H1 (cell line): ENCODE measurements around the gene INPP4B. TPM values are rescaled to one million over a fixed set of nuclear protein-coding genes. Genes with fewer than 3 reads are reported as not detected.

ENCODE experiments used
- CTCF ChIA-PET: fragments of 300-600 bp; sonication (Branson Sonifier 250); formaldehyde crosslinking; loops from one replicate; lab custom pipeline; 2021; ENCODE audit not compliant: partially characterized antibody; lab: Charles Lee
- POLR2A ChIA-PET: fragments of 300-600 bp; sonication (Branson Sonifier 250); formaldehyde crosslinking; loops from one replicate; lab custom pipeline; 2021; ENCODE audit warnings: inconsistent platforms; ENCODE audit not compliant: partially characterized antibody; lab: Charles Lee
- DNase-seq, 2 experiments: peaks; one replicate each; pipeline versions ENCODE4 v3.0.0 to v3.0.0-alpha.2; 2010 to 2022; ENCODE audit warnings: low spot score in 2 of 2, low read depth in 1 of 2, mixed read lengths in 1 of 2
- FAIRE-seq: peaks from 2 replicates; lab custom pipeline; 2011; peaks lifted over from hg19 to GRCh38; lab: Jason Lieb, UNC
- H2AFZ ChIP-seq: 2 replicates; pipeline ENCODE4 v1.8.1; 2012; ENCODE audit warnings: low read length, inconsistent platforms
- H2AK5ac ChIP-seq: 2 replicates; pipeline ENCODE4 v1.6.1; 2013; ENCODE audit warnings: low read depth, low read length
- H2BK120ac ChIP-seq: replicated peaks from 2 replicates; pipeline ENCODE3; 2013; ENCODE audit warnings: low read depth, low read length, inconsistent platforms
- H2BK12ac ChIP-seq: 2 replicates; pipeline ENCODE4 v1.6.1; 2013; ENCODE audit warnings: low read depth, low read length
- H2BK15ac ChIP-seq: 2 replicates; pipeline ENCODE4 v1.6.1; 2013; ENCODE audit warnings: low read length
- H2BK20ac ChIP-seq: 2 replicates; pipeline ENCODE4 v1.6.1; 2013; ENCODE audit warnings: low read length
- H2BK5ac ChIP-seq: 2 replicates; pipeline ENCODE4 v1.6.1; 2013; ENCODE audit warnings: low read depth, low read length
- H3K14ac ChIP-seq: 2 replicates; pipeline ENCODE4 v1.6.1; 2013; ENCODE audit warnings: inconsistent platforms; ENCODE audit not compliant: insufficient read length
- H3K18ac ChIP-seq: 2 replicates; pipeline ENCODE4 v1.6.1; 2013; ENCODE audit warnings: low read length; ENCODE audit errors: extremely low read depth
- H3K23ac ChIP-seq: 2 replicates; pipeline ENCODE4 v1.6.1; 2013; ENCODE audit warnings: inconsistent platforms; ENCODE audit not compliant: insufficient read length
- H3K23me2 ChIP-seq: 2 replicates; pipeline ENCODE4 v1.6.1; 2013; ENCODE audit warnings: low read depth, low read length
- H3K27ac ChIP-seq: 2 replicates; pipeline ENCODE4 v1.6.1; 2011; ENCODE audit warnings: low read depth, low read length, inconsistent platforms
- H3K27me3 ChIP-seq, 4 experiments: replicated peaks in 1 of 4; 1 replicate in 1 of 4; 2 replicates in 3 of 4; pipeline versions ENCODE4 v1.6.1 to v1.8.1; 2011 to 2013; ENCODE audit warnings: low read length in 3 of 4, mild to moderate bottlenecking in 3 of 4, inconsistent platforms in 2 of 4, mixed read lengths in 2 of 4, moderate library complexity in 1 of 4; ENCODE audit not compliant: control insufficient read depth in 3 of 4, insufficient read depth in 3 of 4; ENCODE audit errors: extremely low read depth in 1 of 4
- H3K36me3 ChIP-seq, 4 experiments: 2 replicates each; pipeline versions ENCODE4 v1.6.1 to v1.8.1; 2011 to 2013; ENCODE audit warnings: mild to moderate bottlenecking in 4 of 4, low read length in 3 of 4, moderate library complexity in 2 of 4, control low read depth in 1 of 4, inconsistent platforms in 1 of 4; ENCODE audit not compliant: insufficient read depth in 4 of 4, control insufficient read depth in 2 of 4
- H3K4ac ChIP-seq: replicated peaks from 2 replicates; pipeline ENCODE3; 2013; ENCODE audit warnings: low read length, low read depth, mixed read lengths, inconsistent platforms; ENCODE audit not compliant: insufficient read length
- H3K4me1 ChIP-seq, 4 experiments: replicated peaks in 1 of 4; 1 replicate in 1 of 4; 2 replicates in 3 of 4; pipeline versions ENCODE4 v1.6.1 to v1.8.1; 2011 to 2013; ENCODE audit warnings: low read length in 3 of 4, inconsistent platforms in 2 of 4, mixed read lengths in 1 of 4; ENCODE audit not compliant: insufficient read depth in 4 of 4, control insufficient read depth in 3 of 4
- H3K4me2 ChIP-seq, 2 experiments: 2 replicates each; pipeline versions ENCODE4 v1.6.1 to v1.8.1; 2011 to 2013; ENCODE audit warnings: low read depth in 2 of 2, low read length in 2 of 2, control low read depth in 1 of 2, inconsistent platforms in 1 of 2, mild to moderate bottlenecking in 1 of 2; ENCODE audit not compliant: insufficient read depth in 1 of 2
- H3K4me3 ChIP-seq, 4 experiments: fragments of 200-600, 300-600 bp in 1 of 4; sonication (generic), shearing (Covaris generic), sonication (Bioruptor Twin) in 1 of 4; 2 replicates each; pipeline versions ENCODE4 v1.5.1 to v1.8.1; 2011 to 2016; ENCODE audit warnings: low read length in 4 of 4, low read depth in 3 of 4, control low read depth in 2 of 4, inconsistent platforms in 2 of 4, mild to moderate bottlenecking in 2 of 4, mixed read lengths in 1 of 4, moderate library complexity in 1 of 4; ENCODE audit not compliant: insufficient read depth in 2 of 4; ENCODE audit errors: extremely low read depth in 1 of 4
- H3K56ac ChIP-seq: replicated peaks from 2 replicates; pipeline ENCODE3; 2013; ENCODE audit warnings: low read depth, mild to moderate bottlenecking, mixed read lengths, low read length, inconsistent platforms; ENCODE audit not compliant: insufficient read length
- H3K79me1 ChIP-seq: 2 replicates; pipeline ENCODE4 v1.6.1; 2013; ENCODE audit warnings: low read depth, low read length, control low read depth
- H3K79me2 ChIP-seq, 2 experiments: 2 replicates each; pipeline versions ENCODE4 v1.6.1 to v1.8.1; 2012 to 2013; ENCODE audit warnings: low read length in 2 of 2, mild to moderate bottlenecking in 2 of 2, inconsistent platforms in 1 of 2; ENCODE audit not compliant: insufficient read depth in 2 of 2, control insufficient read depth in 1 of 2
- H3K9ac ChIP-seq, 4 experiments: replicated peaks in 1 of 4; 1 replicate in 1 of 4; 2 replicates in 3 of 4; pipeline versions ENCODE4 v1.6.1 to v1.8.1; 2011 to 2013; ENCODE audit warnings: low read depth in 3 of 4, low read length in 3 of 4, control low read depth in 2 of 4, mild to moderate bottlenecking in 2 of 4, moderate library complexity in 2 of 4, inconsistent platforms in 1 of 4; ENCODE audit errors: extremely low read depth in 1 of 4
- H3K9me3 ChIP-seq, 2 experiments: 2 replicates each; pipeline versions ENCODE4 v1.6.1 to v1.8.1; 2012 to 2013; ENCODE audit warnings: mild to moderate bottlenecking in 2 of 2, moderate library complexity in 2 of 2, control low read depth in 1 of 2, inconsistent platforms in 1 of 2, low read depth in 1 of 2, low read length in 1 of 2, mixed read lengths in 1 of 2; ENCODE audit not compliant: insufficient read depth in 2 of 2
- H4K20me1 ChIP-seq, 2 experiments: replicated peaks in 1 of 2; 2 replicates each; pipeline versions ENCODE3 to v1.8.1; 2011 to 2013; ENCODE audit warnings: inconsistent platforms in 2 of 2, low read length in 2 of 2, mild to moderate bottlenecking in 1 of 2; ENCODE audit not compliant: insufficient read depth in 2 of 2, control insufficient read depth in 1 of 2
- H4K5ac ChIP-seq: 2 replicates; pipeline ENCODE4 v1.6.1; 2013; ENCODE audit warnings: low read length, low read depth, mixed read lengths, inconsistent platforms; ENCODE audit not compliant: insufficient read length
- H4K8ac ChIP-seq: 2 replicates; pipeline ENCODE4 v1.8.0; 2013; ENCODE audit warnings: mild to moderate bottlenecking, moderate library complexity, low read length, inconsistent platforms; ENCODE audit not compliant: insufficient read depth; ENCODE audit errors: extremely low read depth
- H4K91ac ChIP-seq: replicated peaks from 2 replicates; pipeline ENCODE3; 2013; ENCODE audit warnings: low read length, mixed read lengths, inconsistent platforms; ENCODE audit not compliant: insufficient read length
- RNF2 ChIP-seq: fragments of 200-900, 300-1000 bp; sonication (generic); IDR thresholded peaks from 2 replicates; pipeline ENCODE4 v1.7.1; 2016; ENCODE audit warnings: borderline replicate concordance, low read depth, mild to moderate bottlenecking, antibody characterized with exemption, low read length; ENCODE audit not compliant: poor library complexity, severe bottlenecking; ENCODE audit errors: missing control alignments
- RXRA ChIP-seq: IDR thresholded peaks from 2 replicates; pipeline ENCODE4 v1.6.1; 2011; ENCODE audit warnings: low read depth, mild to moderate bottlenecking, low read length, moderate library complexity; ENCODE audit not compliant: insufficient read depth
- ZNF274 ChIP-seq: IDR thresholded peaks from 2 replicates; pipeline ENCODE4 v1.7.0; 2012; ENCODE audit warnings: low read length, borderline replicate concordance; ENCODE audit errors: extremely low read depth
- WGBS, 2 experiments: shearing (Covaris generic) in 1 of 2; methylation state at CpG; one replicate each; pipeline versions ENCODE4 v1.1.6 to v1.1.7; 2013 to 2015; ENCODE audit warnings: low lambda C conversion rate in 2 of 2, mixed read lengths in 2 of 2, inconsistent platforms in 1 of 2, low coverage in 1 of 2, missing lambda C conversion rate in 1 of 2; ENCODE audit not compliant: insufficient replicate concordance in 2 of 2, insufficient coverage in 1 of 2, insufficient read length in 1 of 2; ENCODE audit errors: extremely low coverage in 1 of 2, missing lambda C conversion rate in 1 of 2; 5-methylcytosine and 5-hydroxymethylcytosine counted together
- polyA plus RNA-seq, 7 experiments: library from polyadenylated mRNA; depleted of rRNA in 3 of 7; stranded (reverse) in 5 of 7; unstranded in 2 of 7; fragments of >200 nt in 5 of 7; fragments of 200-250 nt in 2 of 7; gene quantifications; 1 replicate in 5 of 7; 2 replicates in 1 of 7; 4 replicates in 1 of 7; pipeline versions ENCODE4 v1.2.1 to v1.2.3, GENCODE V29; 2011 to 2013; ENCODE audit warnings: missing spikeins in 2 of 7, mixed read lengths in 2 of 7
- total RNA-seq: library from RNA; stranded (reverse); fragmentation: NEBNext Ultra II Directional; extraction: Animal tissue kit (Norgen Biotek cat#: 25700); gene quantifications from 2 replicates; pipeline ENCODE4 v1.2.1, GENCODE V29; 2021

Gene INPP4B
- total and polyA plus RNA-seq, 2 of the 8 experiments (the other 6 are each of a cell fraction or from before 2014, with no cell fraction given): 0.11 to 0.54 TPM

DNA sequence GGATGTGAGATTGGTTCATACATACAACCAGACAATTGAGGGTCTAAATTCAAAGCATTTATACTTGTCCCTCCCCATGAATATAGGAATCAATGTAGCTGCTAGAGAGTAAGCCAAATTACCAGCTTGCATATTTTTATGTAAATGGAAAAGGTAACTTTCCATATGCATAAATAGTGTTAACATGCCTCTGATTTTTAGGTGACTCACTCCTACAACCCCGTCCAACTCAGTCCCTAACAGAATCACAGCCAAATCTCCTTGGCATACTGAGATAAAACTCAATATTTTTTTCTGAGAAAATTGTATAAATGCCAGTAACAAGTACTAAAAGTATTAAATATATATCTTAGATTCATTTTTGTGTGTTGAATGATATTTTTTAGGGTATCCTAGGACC, 67.2 kb downstream of the INPP4B start:
- no peaks in the 10 kb centered on the region for H3K36me3 ChIP-seq
- no peaks in the 10 kb centered on the region for H3K79me1 ChIP-seq
- no peaks in the 10 kb centered on the region for H3K27me3 ChIP-seq
- POLR2A ChIA-PET: no interaction called here
- H2BK5ac ChIP-seq: no peak overlapping the region
- no peak overlapping the region for H4K5ac ChIP-seq
- H2BK20ac ChIP-seq: no peak overlapping the region
- H2BK12ac ChIP-seq: no peak overlapping the region
- no peaks in the 10 kb centered on the region for H3K79me2 ChIP-seq
- H2AK5ac ChIP-seq: no peak overlapping the region
- no peak overlapping the region for H4K8ac ChIP-seq
- H3K14ac ChIP-seq: no peak overlapping the region
- 88% methylated on average over 1 of the region's 1 CpG; no CpG with 5 or more reads in 1 of the 2 experiments for WGBS, 2 experiments
- H2BK15ac ChIP-seq: no peak overlapping the region
- no peak overlapping the region for H2AFZ ChIP-seq
- H3K4me1 ChIP-seq: no peaks in the 10 kb centered on the region
- no peak overlapping the region for H2BK120ac ChIP-seq
- H3K56ac ChIP-seq: no peak overlapping the region
- no peak overlapping the region for H3K9ac ChIP-seq
- no peak for DNase-seq
- no peak overlapping the region for H3K18ac ChIP-seq
- no peak for FAIRE-seq
- H3K27ac ChIP-seq: no peak overlapping the region
- H3K9me3 ChIP-seq: no peaks in the 10 kb centered on the region
- CTCF ChIA-PET: no interaction called here
- H4K91ac ChIP-seq: no peak overlapping the region
- H3K4me2 ChIP-seq: no peak overlapping the region
- no peaks in the 10 kb centered on the region for H4K20me1 ChIP-seq
- H3K23me2 ChIP-seq: no peaks in the 10 kb centered on the region
- no peak overlapping the region for H3K4me3 ChIP-seq
- no peak overlapping the region for H3K4ac ChIP-seq
- no peak for TF ChIP-seq ZNF274
- TF ChIP-seq RXRA: no peak
- TF ChIP-seq RNF2: no peak
- no peak overlapping the region for H3K23ac ChIP-seq
